ENCODE results near the gene SRMS.
"Not testable (repeated sequence)": the region's sequence is repeated elsewhere in the genome, so short reads cannot be mapped to it uniquely, and the experiment has no call there.

The SRMS gene

DNA sequence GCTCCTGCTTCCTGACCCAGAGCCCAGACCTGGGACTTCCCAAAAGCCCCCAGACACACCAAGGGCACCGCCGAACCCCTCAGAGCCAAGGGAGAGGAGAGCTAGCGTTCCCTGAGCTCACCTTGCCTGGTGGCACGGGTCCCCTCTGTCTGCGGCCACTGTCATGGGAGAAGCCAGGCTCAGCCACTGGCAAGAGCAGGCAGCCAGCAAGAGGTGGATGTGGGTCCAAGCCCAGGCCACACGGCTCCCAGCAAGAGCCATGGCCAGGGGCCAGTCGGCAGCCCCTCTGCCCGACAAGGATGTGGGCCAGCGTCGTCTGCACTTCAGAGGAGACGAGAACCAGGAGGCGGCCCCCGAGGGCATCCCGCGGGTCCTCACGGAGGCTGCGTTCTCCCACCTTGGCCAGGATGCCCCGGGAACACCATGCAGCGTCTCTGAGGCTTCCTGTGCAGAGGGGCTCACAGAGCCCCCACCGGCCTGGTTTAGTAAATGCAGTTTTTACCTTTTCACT lies 29.1 kb downstream of the SRMS start:
- H3K4me1 ChIP-seq: peaks cover 9% of the 10 kb centered on the region
- H3K9me3 ChIP-seq: peaks cover 4% of the 10 kb centered on the region
- DNase-seq (ENCODE audit: low spot score in 2 of 2): no peak
- H3K27me3 ChIP-seq (ENCODE audit: low read depth): no peaks in the 10 kb centered on the region
- in situ Hi-C loops (cut with MboI; ENCODE audit: low sequenced_read_pairs): no loop called here
- no peak overlapping the region for H3K4me3 ChIP-seq
- H3K36me3 ChIP-seq (replicated peaks): peaks cover 21% of the 10 kb centered on the region

DNA sequence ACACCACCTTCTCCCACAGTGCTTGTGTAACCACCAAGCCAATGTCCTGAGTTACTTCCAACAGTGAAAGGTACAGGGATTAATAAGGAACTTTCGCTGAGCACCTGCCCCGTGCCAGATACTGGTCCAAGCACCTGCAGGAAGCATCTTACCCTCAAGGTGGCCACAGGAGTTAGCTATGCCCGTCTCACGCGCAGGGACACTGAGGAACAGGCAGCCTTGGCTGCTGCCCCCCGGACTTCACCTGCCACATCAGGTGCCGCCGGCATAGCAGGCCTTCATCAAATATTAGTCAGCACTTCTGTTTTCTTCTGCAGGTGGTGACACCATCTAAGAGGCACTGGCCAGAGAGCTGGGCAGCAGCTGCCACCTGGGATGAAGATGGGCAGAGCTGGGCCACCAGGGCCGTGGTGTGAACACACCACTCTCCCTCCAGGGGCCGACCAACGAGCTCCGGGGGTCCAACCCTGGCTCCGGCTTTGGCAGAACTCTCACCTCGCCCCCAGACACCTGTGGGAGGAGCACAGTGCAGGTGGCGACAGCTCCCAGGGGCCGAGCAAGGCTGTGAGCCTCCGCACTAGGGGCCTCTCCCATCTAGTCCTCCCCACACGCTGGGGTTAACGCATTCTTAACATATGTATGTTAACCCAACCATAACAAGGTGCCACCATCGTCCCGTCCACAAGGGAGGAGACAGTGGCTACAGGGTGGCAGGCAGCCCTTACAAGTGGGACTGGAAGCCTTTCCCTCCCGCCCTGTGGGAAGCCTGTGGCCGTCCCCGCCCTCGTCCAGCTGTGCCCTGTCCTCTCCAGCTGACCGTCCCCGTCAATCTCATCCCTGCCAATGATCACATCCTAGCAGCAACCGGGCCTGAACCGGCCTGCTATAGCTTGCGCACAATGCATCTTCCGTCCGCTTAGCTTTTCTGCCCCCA lies 29.9 kb downstream of the SRMS start:
- Histone ChIP-seq H3K4me3 (no peak overlapping the region), H3K9me3 (peaks cover 7% of the 10 kb centered on the region), H3K27me3 (ENCODE audit: low read depth) (no peaks in the 10 kb centered on the region), H3K4me1 (peaks cover 9% of the 10 kb centered on the region), H3K36me3 (replicated peaks) (peaks cover 15% of the 10 kb centered on the region)
- DNase-seq (ENCODE audit: low spot score in 2 of 2): no peak
- in situ Hi-C loops (cut with MboI; ENCODE audit: low sequenced_read_pairs): no loop called here

DNA sequence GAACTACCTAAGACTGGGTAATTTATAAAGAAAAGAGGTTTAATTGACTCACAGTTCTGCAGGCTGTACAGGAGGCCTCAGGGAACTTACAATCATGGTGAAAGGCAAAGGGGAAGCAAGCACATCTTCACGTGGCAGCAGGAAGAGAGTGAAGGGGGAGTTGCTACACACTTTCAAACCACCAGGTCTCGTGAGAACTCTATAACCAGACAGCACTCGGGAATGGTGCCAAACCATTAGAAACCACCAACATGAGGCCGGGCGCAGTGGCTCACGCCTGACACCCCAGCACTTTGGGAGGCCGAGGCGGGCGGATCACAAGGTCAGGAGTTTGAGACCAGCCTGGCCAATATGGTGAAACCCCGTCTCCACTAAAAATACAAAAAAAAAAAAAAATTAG lies 33.0 kb downstream of the SRMS start:
- H3K4me3 ChIP-seq; H3K4me1 ChIP-seq; in situ Hi-C loops (cut with MboI; ENCODE audit: low sequenced_read_pairs); H3K36me3 ChIP-seq (replicated peaks); H3K9me3 ChIP-seq; H3K27me3 ChIP-seq (ENCODE audit: low read depth): not testable (repeated sequence)
- peak in 1 of 2 experiments; percentile 9 for DNase-seq (ENCODE audit: low spot score in 2 of 2)

DNA sequence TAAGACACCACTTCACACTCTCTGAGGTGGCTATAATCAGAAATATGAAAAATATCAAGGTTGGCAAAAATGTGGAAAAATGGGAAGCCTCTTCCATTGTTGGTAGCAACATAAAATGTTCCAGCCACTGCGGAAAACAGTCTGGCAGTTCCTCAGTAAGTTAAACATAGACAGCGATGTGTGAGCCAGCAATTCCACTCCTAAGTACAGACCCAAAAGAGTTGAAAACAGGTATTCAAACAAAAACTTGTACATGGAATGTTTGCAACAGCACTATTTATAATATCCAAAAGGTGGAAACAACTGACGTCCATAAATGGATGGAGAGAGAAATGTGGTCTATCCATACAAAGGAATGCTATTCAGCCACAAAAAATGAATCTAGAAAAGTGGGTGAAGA lies 34.3 kb downstream of the SRMS start:
- DNase-seq (ENCODE audit: low spot score in 2 of 2): no peak
- H3K27me3 ChIP-seq (ENCODE audit: low read depth): no peaks in the 10 kb centered on the region
- in situ Hi-C loops (cut with MboI; ENCODE audit: low sequenced_read_pairs): no loop called here
- H3K36me3 ChIP-seq (replicated peaks): no peaks in the 10 kb centered on the region
- H3K4me3 ChIP-seq: no peak overlapping the region
- H3K9me3 ChIP-seq: peaks cover 7% of the 10 kb centered on the region
- H3K4me1 ChIP-seq: no peaks in the 10 kb centered on the region; the same call in 1 of the 2 replicates

DNA sequence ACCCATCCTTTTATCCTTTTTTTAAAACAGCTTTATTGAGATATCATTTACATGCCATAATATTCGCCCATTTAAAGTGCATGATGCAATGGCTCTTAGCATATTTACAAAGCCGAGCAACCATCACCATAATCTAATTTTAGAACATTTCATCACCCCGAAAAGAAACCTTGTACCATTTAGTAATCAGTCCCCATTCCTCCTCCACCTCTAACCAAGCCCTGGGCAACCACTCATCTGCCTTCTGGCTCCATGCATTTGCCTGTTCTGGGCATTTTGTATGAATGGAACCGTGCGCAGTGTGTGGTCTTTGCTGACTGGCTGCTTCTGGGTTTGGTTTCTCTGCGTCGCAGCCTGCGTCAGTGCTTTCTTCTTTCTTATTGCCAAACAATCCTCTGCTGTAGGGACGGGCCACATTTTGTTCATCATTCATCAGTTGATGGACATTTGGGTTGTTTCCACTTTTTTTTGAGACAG lies 38.4 kb downstream of the SRMS start:
- H3K36me3 ChIP-seq (replicated peaks): no peaks in the 10 kb centered on the region
- H3K9me3 ChIP-seq: peaks cover 9% of the 10 kb centered on the region
- H3K27me3 ChIP-seq (ENCODE audit: low read depth): no peaks in the 10 kb centered on the region
- in situ Hi-C loops (cut with MboI; ENCODE audit: low sequenced_read_pairs): no loop called here
- no peak for DNase-seq (ENCODE audit: low spot score in 2 of 2)
- no peak overlapping the region for H3K4me3 ChIP-seq
- no peaks in the 10 kb centered on the region; the same call in 1 of the 2 replicates for H3K4me1 ChIP-seq

DNA sequence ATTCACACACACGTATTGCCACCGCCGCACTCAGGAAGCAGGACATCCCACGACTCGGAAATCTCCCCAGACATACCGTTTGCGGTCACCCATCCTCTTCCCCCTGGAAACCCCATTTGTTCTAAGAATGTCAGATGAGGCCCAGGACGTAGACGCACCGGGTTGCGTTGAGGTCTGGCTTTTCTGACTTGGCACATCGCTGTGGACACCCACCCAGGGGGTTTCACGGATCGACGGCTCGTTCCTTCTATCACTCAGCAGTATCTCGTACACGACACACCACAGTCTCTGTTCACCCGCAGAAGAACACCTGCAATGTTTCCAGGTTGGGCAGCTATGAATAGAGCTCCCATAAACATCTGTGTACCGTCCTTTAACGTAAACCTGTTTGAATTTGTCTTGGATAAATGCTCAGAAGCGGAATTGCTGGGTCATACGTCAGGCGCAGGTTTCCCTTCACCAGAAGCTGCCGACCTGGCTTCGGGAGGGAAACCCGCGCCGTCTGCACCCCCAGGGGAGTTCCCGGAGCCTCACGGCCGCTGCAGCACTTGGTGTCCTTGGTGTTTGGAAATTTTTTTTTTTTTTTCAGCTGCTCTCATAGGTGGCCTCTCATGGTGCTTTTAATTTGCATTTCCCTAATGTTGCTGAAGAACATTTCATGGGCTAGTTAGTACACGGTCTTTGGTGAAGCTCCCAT lies 39.3 kb downstream of the SRMS start:
- H3K27me3 ChIP-seq (ENCODE audit: low read depth): no peaks in the 10 kb centered on the region
- no peak overlapping the region for H3K4me3 ChIP-seq
- in situ Hi-C loops (cut with MboI; ENCODE audit: low sequenced_read_pairs): no loop called here
- no peaks in the 10 kb centered on the region; the same call in 1 of the 2 replicates for H3K4me1 ChIP-seq
- H3K9me3 ChIP-seq: peaks cover 6% of the 10 kb centered on the region
- no peak for DNase-seq (ENCODE audit: low spot score in 2 of 2)
- no peaks in the 10 kb centered on the region for H3K36me3 ChIP-seq (replicated peaks)

DNA sequence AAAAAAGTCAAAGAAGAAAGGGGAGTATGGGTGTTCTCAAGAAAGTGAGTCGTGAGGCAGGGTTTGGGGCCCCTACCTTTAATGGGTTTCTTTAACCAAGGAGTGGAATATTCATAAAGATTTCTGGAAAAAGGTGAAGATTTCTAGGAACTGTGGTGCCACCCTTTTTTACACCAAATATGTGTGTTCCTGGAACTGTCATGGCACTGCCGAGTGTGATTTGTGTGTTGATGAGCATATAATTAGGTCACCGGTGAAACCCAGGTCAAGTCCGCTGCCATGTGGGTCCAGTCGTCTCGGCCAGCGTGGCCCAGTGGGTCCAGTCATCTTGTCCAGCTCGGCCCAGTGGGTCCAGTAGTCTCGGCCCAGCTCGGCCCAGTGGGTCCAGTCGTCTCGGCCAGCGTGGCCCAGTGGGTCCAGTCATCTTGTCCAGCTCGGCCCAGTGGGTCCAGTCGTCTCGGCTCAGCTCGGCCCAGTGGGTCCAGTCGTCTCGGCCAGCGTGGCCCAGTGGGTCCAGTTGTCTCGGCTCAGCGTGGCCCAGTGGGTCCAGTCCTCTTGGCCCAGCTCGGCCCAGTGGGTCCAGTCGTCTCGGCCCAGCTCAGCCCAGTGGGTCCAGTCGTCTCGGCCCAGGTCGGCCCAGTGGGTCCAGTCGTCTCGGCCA lies 40.3 kb downstream of the SRMS start:
- no peak for DNase-seq (ENCODE audit: low spot score in 2 of 2)
- Histone ChIP-seq H3K9me3 (peaks cover 2% of the 10 kb centered on the region), H3K4me3 (no peak overlapping the region), H3K36me3 (replicated peaks) (no peaks in the 10 kb centered on the region), H3K4me1 (no peaks in the 10 kb centered on the region; the same call in 1 of the 2 replicates), H3K27me3 (ENCODE audit: low read depth) (no peaks in the 10 kb centered on the region)
- in situ Hi-C loops (cut with MboI; ENCODE audit: low sequenced_read_pairs): no loop called here

DNA sequence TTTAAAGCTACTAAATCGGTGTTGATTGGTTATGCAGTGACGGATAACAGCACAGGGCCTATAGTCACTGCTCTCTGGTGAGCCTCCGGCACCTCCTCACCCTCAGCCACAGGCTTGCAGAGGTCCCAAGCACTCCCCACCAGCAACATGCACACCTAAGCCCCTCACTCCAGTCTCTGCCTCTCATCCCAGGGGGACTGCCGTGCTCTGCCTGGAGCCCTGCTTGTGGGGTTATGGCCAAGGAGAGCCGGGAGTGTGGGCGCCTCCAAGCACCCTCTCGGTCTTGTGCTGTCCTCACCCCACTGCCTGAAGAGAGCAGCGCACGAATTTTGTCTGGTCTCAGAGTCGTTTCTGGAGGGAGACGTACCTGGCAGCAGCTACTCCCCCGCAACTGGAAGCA lies 41.8 kb downstream of the SRMS start:
- no peaks in the 10 kb centered on the region for H3K27me3 ChIP-seq (ENCODE audit: low read depth)
- in situ Hi-C loops (cut with MboI; ENCODE audit: low sequenced_read_pairs): no loop called here

DNA sequence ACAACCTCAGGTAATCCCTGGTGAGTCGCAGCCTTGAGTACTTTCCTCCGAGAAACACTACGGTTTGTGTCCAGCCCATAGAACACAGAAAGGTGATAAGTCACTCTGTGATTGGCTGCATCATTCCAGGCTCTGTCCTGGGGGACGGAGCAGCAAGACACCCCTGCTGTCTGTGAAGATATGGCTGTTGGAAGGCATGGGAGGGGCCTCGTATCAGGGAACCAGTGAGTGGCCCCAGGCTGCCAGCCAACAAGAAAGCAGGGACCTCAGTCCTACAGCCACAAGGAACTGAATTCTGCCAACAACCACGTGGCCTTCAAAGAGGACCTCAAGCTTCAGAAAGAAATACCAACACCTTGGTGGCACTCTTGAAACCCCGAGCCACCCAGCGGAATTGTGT lies 42.3 kb downstream of the SRMS start:
- Histone ChIP-seq H3K36me3 (replicated peaks) (no peaks in the 10 kb centered on the region), H3K27me3 (ENCODE audit: low read depth) (no peaks in the 10 kb centered on the region), H3K9me3 (peaks cover 2% of the 10 kb centered on the region; the same call in 1 of the 2 replicates), H3K4me1 (no peaks in the 10 kb centered on the region), H3K4me3 (no peak overlapping the region)
- no peak for DNase-seq (ENCODE audit: low spot score in 2 of 2)
- in situ Hi-C loops (cut with MboI; ENCODE audit: low sequenced_read_pairs): no loop called here

More for the DNA sequence above, 41.8 kb downstream of the SRMS start:
- no peaks in the 10 kb centered on the region; the same call in 1 of the 2 replicates for H3K4me1 ChIP-seq
- H3K36me3 ChIP-seq (replicated peaks): no peaks in the 10 kb centered on the region
- H3K9me3 ChIP-seq: peaks cover 2% of the 10 kb centered on the region; the same call in 1 of the 2 replicates
- no peak for DNase-seq (ENCODE audit: low spot score in 2 of 2)
- H3K4me3 ChIP-seq: no peak overlapping the region

DNA sequence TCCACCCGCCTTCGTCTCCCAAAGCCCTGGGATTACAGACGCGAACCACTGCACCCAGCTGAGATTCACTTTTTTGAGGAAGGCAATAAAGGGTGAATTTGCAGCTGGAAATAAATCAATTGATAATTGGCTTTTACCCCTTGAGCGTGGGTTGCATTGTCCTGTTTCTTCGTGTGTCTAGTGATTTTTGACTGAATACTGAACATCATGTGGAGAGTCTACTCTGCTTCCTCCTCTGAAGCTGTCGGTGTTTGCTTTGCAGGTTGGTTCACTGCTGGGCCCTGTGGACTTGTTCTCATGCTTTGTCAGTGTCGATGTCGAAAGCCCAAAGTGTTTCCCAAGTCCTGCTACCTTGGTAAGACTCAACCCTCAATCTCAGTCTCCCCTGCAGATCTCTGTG lies 42.9 kb downstream of the SRMS start:
- Histone ChIP-seq H3K27me3 (ENCODE audit: low read depth) (no peaks in the 10 kb centered on the region), H3K4me1 (no peaks in the 10 kb centered on the region), H3K36me3 (replicated peaks) (no peaks in the 10 kb centered on the region), H3K9me3 (peaks cover 2% of the 10 kb centered on the region; the same call in 1 of the 2 replicates), H3K4me3 (no peak overlapping the region)
- no peak for DNase-seq (ENCODE audit: low spot score in 2 of 2)
- in situ Hi-C loops (cut with MboI; ENCODE audit: low sequenced_read_pairs): no loop called here

DNA sequence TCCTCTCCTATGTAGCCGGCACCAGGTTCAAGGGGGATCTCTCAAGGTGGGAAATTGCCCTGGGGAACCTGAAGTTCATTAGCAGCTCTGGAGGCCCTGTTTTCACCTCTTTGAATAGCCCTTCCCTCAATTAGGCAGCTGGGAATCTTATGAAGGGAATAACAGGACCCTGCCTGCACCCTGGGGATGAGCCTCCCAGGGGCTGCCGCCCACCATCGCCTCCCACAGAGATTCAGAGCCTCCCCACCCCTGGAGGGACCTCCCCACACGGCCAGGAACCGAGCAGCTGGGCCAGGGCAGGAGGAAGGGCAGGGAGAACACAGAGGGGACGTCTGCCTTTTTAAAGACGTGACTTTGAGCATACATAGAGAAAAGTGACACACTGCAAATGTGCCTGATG lies 44.0 kb downstream of the SRMS start:
- DNase-seq (ENCODE audit: low spot score in 2 of 2): no peak
- Histone ChIP-seq H3K9me3 (peaks cover 2% of the 10 kb centered on the region; the same call in 1 of the 2 replicates), H3K36me3 (replicated peaks) (no peaks in the 10 kb centered on the region), H3K4me3 (no peak overlapping the region), H3K4me1 (peaks cover 3% of the 10 kb centered on the region; the same call in 1 of the 2 replicates), H3K27me3 (ENCODE audit: low read depth) (no peaks in the 10 kb centered on the region)
- in situ Hi-C loops (cut with MboI; ENCODE audit: low sequenced_read_pairs): no loop called here

DNA sequence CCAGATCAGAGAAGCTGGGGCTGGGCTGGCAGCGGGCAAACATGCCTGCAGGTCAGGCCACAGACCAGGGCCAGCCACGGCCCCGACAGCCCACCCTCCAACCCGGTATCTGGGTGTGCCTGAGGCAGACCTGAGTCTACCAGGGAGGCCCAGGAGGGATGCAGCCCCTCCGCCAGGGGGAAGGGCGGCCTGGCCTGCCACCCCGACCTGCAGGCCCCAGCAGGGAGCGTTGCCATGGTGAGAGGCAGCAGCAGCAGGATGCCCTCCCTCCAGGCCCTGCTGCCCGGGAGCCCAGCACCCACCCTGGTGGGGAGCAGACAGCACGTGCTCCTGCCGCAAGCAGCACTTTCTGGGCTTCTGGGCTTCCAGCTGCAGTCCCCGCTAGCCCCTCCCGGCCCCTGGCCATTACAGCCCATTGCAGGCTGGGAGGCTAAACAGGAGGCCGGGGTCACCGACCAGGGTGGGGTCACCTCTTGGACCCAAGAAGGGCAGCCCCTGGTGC lies 44.8 kb downstream of the SRMS start:
- Histone ChIP-seq H3K27me3 (ENCODE audit: low read depth) (no peaks in the 10 kb centered on the region), H3K4me1 (peaks cover 3% of the 10 kb centered on the region; the same call in 1 of the 2 replicates), H3K4me3 (no peak overlapping the region), H3K36me3 (replicated peaks) (no peaks in the 10 kb centered on the region), H3K9me3 (peaks cover 2% of the 10 kb centered on the region; the same call in 1 of the 2 replicates)
- in situ Hi-C loops (cut with MboI; ENCODE audit: low sequenced_read_pairs): no loop called here
- no peak for DNase-seq (ENCODE audit: low spot score in 2 of 2)

Data from HAP-1 (cell line).